Nephron progenitor cell (in vitro differentiated cells): ENCODE measurements around the gene HPCAL1.
"Not testable (repeated sequence)": the region's sequence is repeated elsewhere in the genome, so short reads cannot be mapped to it uniquely, and the experiment has no call there.

Source experiments
- DNase-seq: peaks from one replicate; pipeline ENCODE4 v3.0.0; 2021
- H3K27ac Mint-ChIP-seq: 2 replicates; pipeline ENCODE4 v1.8.0; 2021; ENCODE audit warnings: mild to moderate bottlenecking, moderate library complexity, mixed read lengths
- H3K27me3 Mint-ChIP-seq: 2 replicates; pipeline ENCODE4 v1.8.0; 2021; ENCODE audit warnings: mild to moderate bottlenecking, low read depth, mixed read lengths; ENCODE audit not compliant: poor library complexity
- H3K36me3 Mint-ChIP-seq: 2 replicates; pipeline ENCODE4 v1.8.0; 2021; ENCODE audit warnings: low read depth, mixed read lengths
- H3K4me1 Mint-ChIP-seq: 2 replicates; pipeline ENCODE4 v1.8.0; 2021; ENCODE audit warnings: mixed read lengths
- H3K4me3 Mint-ChIP-seq: 2 replicates; pipeline ENCODE4 v1.8.0; 2021; ENCODE audit warnings: mild to moderate bottlenecking, moderate library complexity, mixed read lengths
- H3K9me3 Mint-ChIP-seq: 2 replicates; pipeline ENCODE4 v1.8.0; 2021; ENCODE audit warnings: mild to moderate bottlenecking, moderate library complexity, mixed read lengths
- CTCF ChIP-seq: fragments of 200-600 bp; sonication (generic); IDR thresholded peaks from 2 replicates; pipeline ENCODE4 v1.5.0; 2021; ENCODE audit warnings: antibody characterized with exemption

Gene HPCAL1

DNA sequence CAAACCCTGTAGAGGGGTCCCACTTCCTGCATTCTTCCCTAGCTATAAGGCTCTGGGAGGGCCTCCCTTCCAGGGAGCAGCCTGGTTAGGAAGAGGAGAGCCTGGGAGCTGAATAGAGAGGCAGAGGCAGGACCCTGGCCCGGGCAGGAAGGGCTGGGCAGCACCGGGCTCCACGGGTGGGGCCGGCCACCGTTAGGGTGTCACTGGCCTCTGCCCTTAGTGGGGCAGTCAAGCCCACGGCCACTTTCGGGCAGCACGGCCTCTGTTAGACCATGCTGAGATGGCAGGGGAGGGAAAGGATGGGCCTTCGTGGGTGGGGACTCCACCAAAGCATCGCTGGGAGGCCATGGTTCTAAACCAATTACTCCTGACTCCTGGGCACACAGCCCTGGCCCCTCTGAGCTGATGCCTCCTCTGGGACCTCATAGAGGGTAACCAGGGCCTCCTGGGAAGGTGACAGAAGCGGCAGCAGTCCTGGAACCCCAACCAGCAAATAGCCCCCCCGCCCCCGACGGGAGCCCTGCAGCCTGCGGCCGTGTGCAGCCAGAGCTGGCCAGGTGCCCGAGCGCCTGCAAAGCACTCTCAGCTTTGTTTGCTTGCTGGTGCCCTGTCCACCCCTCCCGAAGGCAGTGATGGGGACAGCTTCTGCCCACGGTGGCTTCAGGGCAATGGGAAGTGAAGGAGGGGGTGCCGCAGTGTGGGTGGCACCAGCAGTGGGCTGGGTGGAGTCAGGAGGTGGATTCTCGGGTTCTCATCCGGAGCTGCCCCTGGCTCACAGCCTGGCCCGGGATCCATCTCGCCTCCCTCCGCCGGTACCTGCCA lies 16.3 kb upstream of the HPCAL1 start:
- H3K9me3 Mint-ChIP-seq, result no peaks in the 10 kb centered on the region
- no peak for DNase-seq
- no peak for TF ChIP-seq CTCF
- H3K27me3 Mint-ChIP-seq, result peaks cover 4% of the 10 kb centered on the region
- H3K4me3 Mint-ChIP-seq, result no peak overlapping the region
- H3K36me3 Mint-ChIP-seq, result no peaks in the 10 kb centered on the region
- peaks cover 24% of the 10 kb centered on the region for H3K4me1 Mint-ChIP-seq
- no peak overlapping the region for H3K27ac Mint-ChIP-seq

- Mint-ChIP-seq H3K27me3 (peaks cover 2% of the 10 kb centered on the region), H3K9me3 (no peaks in the 10 kb centered on the region), H3K36me3 (no peaks in the 10 kb centered on the region), H3K4me1 (peaks cover 21% of the 10 kb centered on the region), H3K27ac (no peak overlapping the region), H3K4me3 (no peak overlapping the region)
- no peak for TF ChIP-seq CTCF
- no peak for DNase-seq
Observed at GRCh38 chr2:10287761-10288160, 14.9 kb upstream of the HPCAL1 start.

DNA sequence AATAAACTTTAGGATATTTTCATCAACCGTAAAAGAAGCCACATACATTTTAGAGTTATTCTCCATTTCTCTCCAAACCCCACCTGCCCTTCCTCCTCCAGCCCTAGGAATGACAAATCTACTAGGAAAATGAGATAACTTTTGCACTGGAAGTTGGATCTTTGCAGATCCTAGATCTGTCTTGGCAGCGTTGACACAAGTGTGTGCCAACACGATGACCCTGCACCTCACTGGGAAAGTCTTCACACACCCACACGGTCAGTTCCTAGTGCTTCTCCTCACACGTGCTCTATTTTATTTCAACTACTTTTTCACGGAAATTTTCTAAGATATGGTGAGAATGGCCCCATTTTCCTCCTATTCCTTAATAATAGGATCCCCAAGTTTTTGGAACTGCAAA lies 14.1 kb upstream of the HPCAL1 start:
- Mint-ChIP-seq H3K27me3 (peaks cover 5% of the 10 kb centered on the region), H3K27ac (no peak overlapping the region), H3K36me3 (no peaks in the 10 kb centered on the region), H3K4me1 (peaks cover 13% of the 10 kb centered on the region), H3K4me3 (no peak overlapping the region), H3K9me3 (peaks cover 7% of the 10 kb centered on the region)
- no peak for TF ChIP-seq CTCF
- no peak for DNase-seq

GRCh38 chr2:10289352-10289751 lies 13.4 kb upstream of the HPCAL1 start:
- no peak for DNase-seq
- peaks cover 4% of the 10 kb centered on the region for H3K36me3 Mint-ChIP-seq
- peaks cover 10% of the 10 kb centered on the region for H3K27me3 Mint-ChIP-seq
- H3K27ac Mint-ChIP-seq, result no peak overlapping the region
- H3K4me1 Mint-ChIP-seq, result peaks cover 11% of the 10 kb centered on the region
- no peak overlapping the region for H3K4me3 Mint-ChIP-seq
- TF ChIP-seq CTCF, result no peak
- H3K9me3 Mint-ChIP-seq, result peaks cover 14% of the 10 kb centered on the region

DNA sequence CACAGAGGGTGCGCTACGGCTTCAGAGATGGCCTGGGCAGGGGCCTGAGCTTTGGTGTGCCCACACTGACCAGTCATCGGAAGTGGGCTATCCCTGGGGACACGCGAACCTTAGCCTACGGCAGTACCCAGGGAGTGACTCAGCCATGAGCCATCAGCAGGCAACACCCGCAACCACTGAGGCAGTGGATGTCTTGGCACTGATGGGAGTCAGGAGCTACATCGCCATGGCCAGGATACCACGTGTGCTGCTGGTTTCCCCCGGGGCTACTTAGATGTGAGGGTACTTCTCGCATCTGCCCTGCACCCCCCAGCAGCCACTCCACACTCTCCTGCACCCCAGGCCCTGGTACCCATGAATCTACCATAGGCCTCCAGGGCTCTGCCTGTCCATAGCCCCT lies 12.8 kb upstream of the HPCAL1 start:
- Mint-ChIP-seq H3K9me3 (peaks cover 20% of the 10 kb centered on the region), H3K36me3 (peaks cover 4% of the 10 kb centered on the region), H3K4me3 (no peak overlapping the region), H3K27ac (no peak overlapping the region), H3K27me3 (peaks cover 10% of the 10 kb centered on the region), H3K4me1 (peaks cover 11% of the 10 kb centered on the region)
- no peak for TF ChIP-seq CTCF
- no peak for DNase-seq

DNA sequence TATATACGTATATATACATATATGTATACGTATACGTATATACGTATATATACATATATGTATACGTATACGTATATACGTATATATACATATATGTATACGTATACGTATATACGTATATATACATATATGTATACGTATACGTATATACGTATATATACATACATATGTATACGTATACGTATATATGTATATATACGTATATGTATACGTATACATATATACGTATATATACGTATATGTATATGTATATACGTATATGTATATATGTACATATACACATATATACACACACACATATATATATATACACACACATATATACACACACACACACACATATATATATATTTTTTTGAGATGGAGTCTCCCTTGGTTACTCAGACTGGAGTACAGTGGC lies 11.3 kb upstream of the HPCAL1 start:
- not testable (repeated sequence) for H3K36me3 Mint-ChIP-seq, DNase-seq, H3K27ac Mint-ChIP-seq, H3K4me1 Mint-ChIP-seq, H3K4me3 Mint-ChIP-seq
- Mint-ChIP-seq H3K27me3 (peaks cover 10% of the 10 kb centered on the region), H3K9me3 (peaks cover 23% of the 10 kb centered on the region)
